ENCODE data around the gene COG3.
A peak's percentile ranks its signal among the peaks of the same experiment; 100 is the strongest.

The COG3 gene

DNA sequence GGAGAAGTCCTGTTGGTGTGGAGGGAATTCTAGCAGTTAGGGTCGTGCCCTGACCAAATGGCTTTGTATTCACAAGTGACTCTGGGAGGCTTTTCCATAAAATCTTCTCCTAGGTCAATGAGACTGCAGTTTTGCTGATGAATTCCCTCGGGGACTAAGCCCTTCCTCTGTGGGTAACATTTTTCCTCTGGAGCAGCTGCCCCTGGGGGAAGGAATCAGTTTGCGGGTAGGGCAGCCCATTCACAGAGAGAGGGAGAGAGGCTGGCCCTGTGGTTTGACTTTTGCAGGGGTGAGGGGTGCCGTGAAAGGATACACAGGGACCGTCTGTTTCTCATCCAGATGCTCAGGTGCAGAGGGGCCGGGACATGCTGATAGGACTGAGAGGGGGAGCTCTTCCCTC, 83.5 kb downstream of the COG3 start:
- DNase-seq, result peak; percentile 16

GRCh38 chr13:45554604-45555109, 89.9 kb downstream of the COG3 start:
- no peak for DNase-seq

DNA sequence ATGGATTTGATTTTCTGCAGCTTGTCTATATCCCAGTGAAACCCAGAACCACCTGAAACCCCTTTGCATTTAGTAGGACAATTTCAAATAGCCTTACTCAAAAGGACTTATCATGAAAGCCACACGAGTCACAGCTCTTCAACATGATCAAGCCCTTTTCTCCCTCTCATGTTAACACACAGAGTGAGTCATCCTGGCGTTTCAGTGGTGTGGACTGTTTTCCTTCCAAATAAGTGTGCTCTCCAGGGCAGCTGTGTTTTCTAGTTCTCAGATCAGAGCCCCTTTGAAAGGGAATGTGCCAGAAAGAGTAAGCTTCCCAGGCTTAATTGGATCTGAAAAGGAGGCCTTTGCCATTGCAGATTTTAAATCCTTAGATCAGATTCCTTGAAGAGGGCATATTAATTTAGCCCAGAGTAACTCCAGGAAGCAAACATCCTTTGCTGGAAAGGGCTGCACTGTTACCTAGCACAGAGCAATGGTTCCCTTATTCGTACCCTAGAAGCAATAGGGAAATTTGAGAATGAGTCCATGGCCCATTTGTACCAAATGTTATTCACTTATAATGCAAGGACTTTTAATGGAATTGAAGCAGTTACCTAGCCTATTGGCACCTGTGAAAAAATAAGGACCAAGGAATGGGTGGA, 99.5 kb downstream of the COG3 start:
- DNase-seq, result peak; percentile 70

GRCh38 chr13:45565331-45565730, 100.6 kb downstream of the COG3 start:
- DNase-seq, result no peak

DNA sequence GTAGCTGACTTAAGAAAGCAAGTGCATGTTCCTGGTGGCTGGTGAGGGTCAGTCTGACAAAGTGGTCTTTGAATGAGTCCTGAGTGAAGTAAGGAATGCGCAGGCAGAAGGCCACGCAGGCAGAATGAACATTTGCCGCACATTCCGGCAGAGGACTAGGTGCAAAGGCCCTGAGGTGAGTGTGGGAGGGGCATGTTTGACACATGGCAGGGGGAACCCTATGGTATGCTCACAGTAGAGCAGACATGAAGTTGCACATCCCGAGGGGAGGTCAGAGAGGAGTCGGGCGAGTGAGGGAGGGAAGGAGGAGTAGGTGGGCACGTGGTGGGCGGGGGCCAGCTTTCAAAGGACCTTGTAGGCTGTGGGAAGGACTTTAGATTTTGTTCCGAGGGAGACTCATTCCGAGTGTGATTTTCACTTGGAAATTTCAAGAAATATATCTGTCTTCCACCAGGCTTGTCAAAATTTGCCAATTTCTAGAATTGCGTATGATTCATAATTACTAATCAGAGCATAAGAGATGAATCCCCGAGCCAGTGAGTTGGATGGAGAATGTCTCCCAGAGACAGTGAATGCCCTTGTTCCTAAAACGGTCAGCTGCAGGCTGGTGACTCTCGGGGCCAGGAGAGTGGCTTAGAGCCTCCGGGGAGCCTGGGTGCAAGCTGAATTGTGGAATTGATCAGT, 110.5 kb downstream of the COG3 start:
- DNase-seq, result no peak

DNA sequence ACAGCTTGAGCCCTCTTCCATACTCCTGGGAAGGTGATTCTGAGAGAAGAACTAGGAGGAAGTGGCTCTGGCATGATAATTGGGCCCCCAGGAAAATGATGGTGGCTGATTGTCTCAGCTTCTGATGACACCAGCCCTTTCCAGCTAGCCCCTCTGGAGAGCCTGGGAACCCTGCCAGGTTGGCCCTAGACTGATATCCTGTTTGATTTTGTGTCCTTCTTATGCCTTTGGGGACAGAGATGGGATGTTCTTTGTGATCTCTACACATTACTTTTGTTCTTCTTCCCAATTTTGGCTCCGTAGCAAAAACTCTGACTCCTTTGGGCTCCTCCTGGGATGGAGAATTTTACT, 111.1 kb downstream of the COG3 start:
- no peak for DNase-seq

DNA sequence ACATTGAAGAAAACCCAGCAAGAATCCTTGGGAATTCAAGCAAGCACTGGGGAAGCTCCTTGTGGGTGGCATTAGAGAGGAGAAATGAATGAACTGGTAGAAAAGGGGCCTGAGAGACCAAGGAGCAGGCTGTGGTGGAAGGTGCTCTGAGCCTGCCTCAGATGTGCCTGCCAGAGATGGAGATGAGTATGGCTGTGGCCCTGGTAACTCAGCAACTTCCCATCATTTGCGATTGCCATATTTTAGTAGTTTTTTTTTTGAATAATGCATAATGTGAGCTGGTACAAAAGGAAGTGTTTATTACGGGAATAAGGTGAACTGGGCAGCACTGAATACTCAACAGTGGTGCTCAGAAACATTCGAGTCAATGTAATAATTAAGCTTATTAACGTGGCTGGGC, 111.7 kb downstream of the COG3 start:
- no peak for DNase-seq

- no peak for DNase-seq
Observed at GRCh38 chr13:45582408-45583076, 117.8 kb downstream of the COG3 start.

- no peak for DNase-seq
Observed at GRCh38 chr13:45584816-45585215, 120.1 kb downstream of the COG3 start.
